Left lung (tissue), 10 donors: ENCODE results near the gene PPP2R2B. TPM values are rescaled to one million over a fixed set of nuclear protein-coding genes. Genes with fewer than 3 reads are reported as not detected.
A peak's percentile ranks its signal among the peaks of the same experiment; 100 is the strongest.

Experiments
- ATAC-seq: fragments of 200-7000 bp; cut with Tn5 transposase; one replicate; pipeline ENCODE4 v1.9.1; 2020; ENCODE audit warnings: moderate library complexity
- DNase-seq, 4 donors: peaks; one replicate each; pipeline ENCODE4 v3.0.0-alpha.2; 2013 to 2020
- H3K27ac ChIP-seq, 2 donors: fragments of 200-600 bp; sonication (generic) in 1 of 2; one replicate each; pipeline versions ENCODE4 v1.5.0 to v1.8.0; 2020 to 2021
- H3K27me3 ChIP-seq, 2 donors: fragments of 200-600 bp; sonication (generic) in 1 of 2; one replicate each; pipeline versions ENCODE4 v1.5.0 to v1.8.0; 2020 to 2021
- H3K36me3 ChIP-seq, 2 donors: fragments of 200-600 bp; sonication (generic) in 1 of 2; one replicate each; pipeline versions ENCODE4 v1.5.0 to v1.8.0; 2020 to 2021
- H3K4me1 ChIP-seq, 2 donors: fragments of 200-600 bp; one replicate each; pipeline ENCODE4 v1.8.0; 2021
- H3K4me3 ChIP-seq, 2 donors: fragments of 200-600 bp; sonication (generic) in 1 of 2; one replicate each; pipeline versions ENCODE4 v1.5.0 to v1.8.0; 2020 to 2021; ENCODE audit warnings: mild to moderate bottlenecking in 1 of 2
- H3K9me3 ChIP-seq, 2 donors: fragments of 200-600 bp; sonication (generic) in 1 of 2; one replicate each; pipeline versions ENCODE4 v1.5.0 to v1.8.0; 2020 to 2021
- CTCF ChIP-seq, 2 donors: fragments of 200-600 bp; sonication (generic) in 1 of 2; IDR thresholded peaks; one replicate each; pipeline versions ENCODE4 v1.5.0 to v1.8.0; 2021; ENCODE audit warnings: antibody characterized with exemption in 2 of 2
- intact Hi-C, 2 donors: fragments of 100-400 bp; cut with DNase I; formaldehyde crosslinking; loops; one replicate each; pipeline versions ENCODE4 v1.11.2 to v1.14.2; 2022
- polyA plus RNA-seq, 6 donors: library from polyadenylated mRNA; unstranded; fragments of 120-200 nt; gene quantifications; one replicate each; pipeline ENCODE4 v1.2.1, GENCODE V29; 2013; ENCODE audit not compliant: insufficient read length in 6 of 6
- total RNA-seq, 2 donors: library from RNA; stranded (reverse); fragmentation: NEBNext Ultra II Directional; extraction: Animal tissue kit (Norgen Biotek cat#: 25700); gene quantifications; one replicate each; pipeline ENCODE4 v1.2.1, GENCODE V29; 2021
- donor health status: DM: no; HTN: yes; CAD: no.
- donor health status: DM: no; HTN: no; CAD: no.

The PPP2R2B gene
- total and polyA plus RNA-seq, 8 donors = 0.23 to 1.5 (median 0.43) TPM

GRCh38 chr5:146697211-146697610 is 181.3 kb downstream of the PPP2R2B start:
- DNase-seq (no peak), ATAC-seq (no peak)
- H3K9me3 ChIP-seq = no peaks in the 10 kb centered on the region
- no peak overlapping the region for H3K4me3 ChIP-seq
- TF ChIP-seq CTCF (IDR thresholded peaks at IDR 0.05) = no peak
- H3K27ac ChIP-seq = no peak overlapping the region
- no peaks in the 10 kb centered on the region for H3K4me1 ChIP-seq
- H3K36me3 ChIP-seq = no peaks in the 10 kb centered on the region
- intact Hi-C loops = no loop called here
- no peaks in the 10 kb centered on the region for H3K27me3 ChIP-seq

GRCh38 chr5:146695646-146696045 is 182.9 kb downstream of the PPP2R2B start:
- intact Hi-C loops = no loop called here
- DNase-seq (no peak), ATAC-seq (no peak)
- no peak for TF ChIP-seq CTCF (IDR thresholded peaks at IDR 0.05)
- Histone ChIP-seq H3K4me1 (no peaks in the 10 kb centered on the region), H3K9me3 (no peaks in the 10 kb centered on the region), H3K4me3 (no peak overlapping the region), H3K27ac (no peak overlapping the region), H3K27me3 (no peaks in the 10 kb centered on the region), H3K36me3 (no peaks in the 10 kb centered on the region)

GRCh38 chr5:146690880-146691355 is 187.6 kb downstream of the PPP2R2B start:
- H3K4me1 ChIP-seq = no peaks in the 10 kb centered on the region
- peak in 1 of 4 donors; percentile 53 for DNase-seq
- no peaks in the 10 kb centered on the region for H3K27me3 ChIP-seq
- ATAC-seq = no peak
- no peak for TF ChIP-seq CTCF (IDR thresholded peaks at IDR 0.05)
- H3K36me3 ChIP-seq = no peaks in the 10 kb centered on the region
- intact Hi-C loops = no loop called here
- H3K4me3 ChIP-seq = no peak overlapping the region
- no peak overlapping the region for H3K27ac ChIP-seq
- no peaks in the 10 kb centered on the region for H3K9me3 ChIP-seq

- Histone ChIP-seq H3K4me1 (no peaks in the 10 kb centered on the region), H3K27me3 (no peaks in the 10 kb centered on the region), H3K4me3 (no peak overlapping the region), H3K36me3 (no peaks in the 10 kb centered on the region), H3K27ac (no peak overlapping the region), H3K9me3 (no peaks in the 10 kb centered on the region)
- DNase-seq = no peak
- ATAC-seq = no peak
- intact Hi-C loops = no loop called here
- TF ChIP-seq CTCF (IDR thresholded peaks at IDR 0.05) = no peak
These were observed 190.9 kb downstream of the PPP2R2B start for GRCh38 chr5:146687630-146688029.

GRCh38 chr5:146683861-146684260 is 194.7 kb downstream of the PPP2R2B start:
- Histone ChIP-seq H3K27ac (no peak overlapping the region), H3K27me3 (no peaks in the 10 kb centered on the region), H3K4me1 (no peaks in the 10 kb centered on the region), H3K9me3 (no peaks in the 10 kb centered on the region), H3K4me3 (no peak overlapping the region), H3K36me3 (no peaks in the 10 kb centered on the region)
- ATAC-seq = no peak
- intact Hi-C loops = no loop called here
- no peak for DNase-seq
- no peak for TF ChIP-seq CTCF (IDR thresholded peaks at IDR 0.05)
